Endometrium (tissue), 2 donors: ENCODE measurements around the gene TUBA3D.
"Not testable (repeated sequence)": the region's sequence is repeated elsewhere in the genome, so short reads cannot be mapped to it uniquely, and the experiment has no call there.

ENCODE experiments used
- FAIRE-seq: peaks from 2 replicates; lab custom pipeline; 2012; peaks lifted over from hg19 to GRCh38; lab: Jason Lieb, UNC
- donor health status: control.
- donor health status: control.

TUBA3D gene

GRCh38 chr2:131475831-131476230 lies at the start of gene TUBA3D:
TSS of gene TUBA3D (plus strand) at chr2:131476119. CDS start at chr2:131476200, 81 bp downstream.
- FAIRE-seq: no peak

DNA sequence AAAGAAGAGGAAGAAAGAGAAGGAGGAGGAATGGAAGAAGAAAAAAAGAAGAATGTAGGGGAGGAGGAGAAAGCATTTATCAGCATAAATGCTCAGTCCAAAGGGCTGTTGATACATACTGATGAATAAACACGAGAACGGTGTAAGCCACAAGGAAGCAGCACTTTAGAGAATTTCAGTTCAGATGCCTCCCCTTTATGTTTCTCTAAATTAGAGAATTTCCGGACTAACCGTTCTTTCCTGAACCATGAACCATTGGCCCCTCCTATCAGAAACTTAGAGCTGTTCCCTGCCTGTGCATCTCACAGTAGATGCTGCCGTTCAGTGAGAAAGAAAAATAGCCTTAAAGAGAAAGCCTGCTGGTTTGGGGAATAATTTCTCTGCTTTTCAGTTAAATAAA lies 49.2 kb upstream of the TUBA3D start:
- FAIRE-seq: no peak

DNA sequence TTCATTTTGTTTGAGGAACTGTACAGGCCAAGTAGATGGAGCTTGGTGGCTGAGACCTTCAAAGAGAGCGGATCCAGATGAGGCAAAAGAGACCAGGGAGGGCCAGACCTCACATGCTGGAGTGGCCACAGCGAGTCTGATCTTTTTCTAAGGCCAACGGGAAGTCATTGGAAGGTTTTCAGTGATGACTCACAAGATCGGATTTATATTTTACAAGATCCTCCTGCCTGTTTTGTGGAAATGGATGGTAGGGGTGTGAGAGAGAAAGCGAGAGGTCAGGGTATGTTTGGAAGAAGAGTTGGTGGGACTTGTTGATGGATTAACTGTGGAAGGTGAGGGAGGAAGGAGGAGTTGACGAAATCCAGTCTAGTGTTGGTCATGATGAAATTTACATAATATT lies 44.6 kb upstream of the TUBA3D start:
- peak; percentile 37 for FAIRE-seq

DNA sequence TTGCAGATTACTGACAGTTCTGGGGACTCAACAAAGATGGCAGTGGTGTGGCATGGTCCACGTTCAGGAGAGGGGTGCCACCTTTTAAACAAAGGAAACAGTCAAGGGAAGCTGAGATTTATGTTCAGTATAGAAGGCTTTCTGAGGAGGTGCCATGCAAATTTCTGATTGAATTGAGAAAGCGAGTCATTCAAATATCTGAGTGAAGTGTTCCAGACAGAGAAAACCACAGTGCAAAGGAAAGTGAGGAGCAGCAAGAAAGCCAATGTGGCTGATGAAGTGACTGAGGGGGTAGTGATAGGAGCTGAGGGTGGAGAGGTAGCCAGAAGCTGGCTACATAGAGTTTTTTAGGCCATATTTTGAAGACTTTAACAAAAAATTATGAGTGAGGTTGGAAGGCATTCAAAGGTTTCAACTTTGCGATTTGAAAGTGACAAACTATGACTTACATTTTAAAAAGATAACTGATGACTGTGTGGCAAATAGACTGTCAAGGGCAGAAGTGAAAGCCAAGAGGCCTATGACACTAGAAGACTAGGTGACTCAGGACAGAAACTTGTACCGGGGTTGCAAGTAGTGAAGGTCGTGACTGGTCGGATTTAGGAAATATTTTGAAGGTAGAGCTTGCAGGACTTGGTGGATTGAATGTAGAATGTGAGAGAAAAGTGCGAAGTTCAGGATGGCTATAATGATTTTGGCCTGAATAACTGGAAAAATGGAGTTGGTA lies 35.0 kb upstream of the TUBA3D start:
- FAIRE-seq: not testable (repeated sequence)

DNA sequence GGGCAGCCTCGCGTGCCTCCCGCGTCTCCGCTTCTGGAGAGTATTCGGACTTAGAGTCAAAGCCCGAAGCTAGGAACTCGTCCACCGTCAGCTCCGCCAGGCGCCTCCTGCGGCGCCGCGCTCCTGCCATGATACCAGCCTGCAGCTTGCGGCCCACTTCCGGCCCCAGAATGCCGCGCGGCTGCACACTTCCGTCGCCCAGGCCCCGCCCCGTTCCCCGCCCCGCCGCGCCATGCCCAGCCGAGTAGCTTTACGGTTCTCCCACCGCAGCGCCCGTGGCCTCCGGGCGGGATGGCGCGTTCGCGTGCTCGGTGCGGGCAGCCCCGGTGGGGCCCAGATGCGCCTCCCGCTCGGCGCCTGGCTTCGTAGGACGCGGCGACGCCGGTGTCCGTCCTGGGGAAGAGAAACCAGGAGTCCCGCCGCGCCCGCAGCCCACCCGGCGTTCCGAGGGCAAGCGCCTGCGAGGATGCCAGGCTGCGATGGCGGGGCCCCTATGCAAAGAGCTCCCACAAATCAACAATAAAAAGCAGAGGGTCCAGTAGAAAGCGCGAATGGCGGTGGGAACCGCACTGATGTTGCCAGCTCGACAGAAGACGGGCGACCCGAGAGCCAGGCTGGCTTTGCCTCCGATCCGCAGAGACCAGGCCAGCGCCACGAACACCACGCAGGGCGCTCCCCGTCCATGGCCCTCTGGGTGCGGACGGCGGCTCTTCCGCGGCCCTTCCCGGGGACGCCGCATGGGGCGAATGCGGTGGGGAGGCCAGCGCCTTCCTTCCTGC lies 31.0 kb upstream of the TUBA3D start:
- FAIRE-seq: not testable (repeated sequence)

- FAIRE-seq: not testable (repeated sequence)
Observed at GRCh38 chr2:131445515-131445797, 30.5 kb upstream of the TUBA3D start.

GRCh38 chr2:131445896-131446295 lies 30.0 kb upstream of the TUBA3D start:
- FAIRE-seq: no peak

DNA sequence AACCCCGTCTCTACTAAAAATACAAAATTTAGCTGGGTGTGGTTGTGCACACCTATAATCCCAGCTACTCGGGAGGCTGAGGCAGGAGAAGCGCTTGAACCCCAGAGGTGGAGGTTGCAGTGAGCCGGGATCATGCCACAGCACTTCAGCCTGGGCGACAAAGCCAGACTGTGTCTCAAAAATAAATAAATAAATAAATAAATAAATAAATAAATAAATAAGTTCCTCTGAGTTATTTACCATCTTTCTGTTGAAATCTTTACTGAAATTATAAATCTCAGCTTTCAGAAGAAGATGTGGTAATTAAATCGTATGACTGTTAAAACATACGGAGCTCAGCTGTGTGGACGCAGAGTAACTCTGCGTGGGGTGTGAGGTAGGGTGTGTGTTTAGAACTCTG lies 27.9 kb upstream of the TUBA3D start:
- FAIRE-seq: not testable (repeated sequence)

DNA sequence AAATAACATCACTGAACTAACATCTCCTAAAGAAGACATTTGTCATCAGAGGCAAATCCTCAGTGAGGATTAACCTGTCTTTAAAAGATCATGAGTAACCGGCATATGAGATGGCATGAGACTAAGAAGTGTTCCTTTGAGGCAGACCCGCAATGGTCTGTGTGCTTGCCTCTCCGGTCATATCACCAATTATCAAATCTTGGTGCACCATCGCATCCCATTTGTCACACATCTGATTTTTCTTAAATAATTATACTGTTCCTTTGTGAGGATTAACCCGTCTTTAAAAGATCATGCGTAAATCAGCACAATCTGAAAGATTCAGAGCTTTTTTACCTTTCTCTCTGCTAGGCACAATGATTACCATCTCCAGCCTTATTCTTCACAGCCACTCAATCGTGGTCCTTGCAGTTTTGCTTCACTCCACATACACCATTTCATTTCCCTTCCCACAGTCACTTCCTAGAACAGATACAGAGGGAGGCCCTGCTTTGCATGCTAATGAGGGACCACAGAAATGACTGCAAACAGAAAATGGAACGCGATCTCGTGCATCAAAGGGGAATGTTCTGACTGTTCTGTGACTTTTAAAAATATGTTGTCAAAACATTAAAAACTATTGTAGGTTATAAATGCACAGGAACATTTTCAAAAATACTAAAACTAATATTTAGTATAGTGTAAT lies 24.5 kb upstream of the TUBA3D start:
- FAIRE-seq: not testable (repeated sequence)

DNA sequence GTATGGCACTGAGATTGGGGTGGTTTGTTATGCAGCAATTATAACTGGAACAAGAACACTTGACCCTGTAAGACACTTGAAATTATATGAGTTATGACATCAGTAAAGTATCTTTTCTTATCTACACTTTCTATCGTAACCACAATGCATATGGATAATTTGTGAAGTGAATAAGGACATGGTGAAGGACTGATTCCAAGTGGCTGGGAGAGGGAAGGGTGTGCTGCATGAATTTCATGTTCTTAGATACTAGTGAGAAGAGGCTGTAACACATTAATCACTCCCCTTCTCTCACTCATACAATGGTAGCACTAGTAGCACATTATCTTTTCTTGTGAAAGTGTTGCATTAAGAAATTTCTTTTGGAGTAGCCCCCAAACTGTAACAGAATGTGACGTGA lies 21.0 kb upstream of the TUBA3D start:
- FAIRE-seq: not testable (repeated sequence)

DNA sequence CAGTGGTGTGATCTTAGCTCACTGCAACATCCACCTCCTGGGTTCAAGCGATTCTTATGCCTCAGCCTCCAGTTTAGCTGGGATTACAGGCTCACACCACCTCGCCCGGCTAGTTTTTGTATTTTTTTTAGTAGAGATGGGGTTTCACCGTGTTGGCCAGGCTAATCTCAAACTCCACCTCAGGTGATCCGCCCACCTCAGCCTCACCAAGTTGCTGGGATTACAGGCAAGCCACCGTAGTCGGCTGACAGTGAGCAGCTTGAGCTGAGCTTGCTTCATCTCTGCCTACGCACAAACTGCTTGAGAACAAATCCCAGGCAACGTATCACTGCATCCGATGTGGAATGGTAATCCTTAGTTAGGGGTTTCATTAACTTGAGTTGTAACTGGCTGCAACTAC lies 8.2 kb upstream of the TUBA3D start:
- not testable (repeated sequence) for FAIRE-seq

DNA sequence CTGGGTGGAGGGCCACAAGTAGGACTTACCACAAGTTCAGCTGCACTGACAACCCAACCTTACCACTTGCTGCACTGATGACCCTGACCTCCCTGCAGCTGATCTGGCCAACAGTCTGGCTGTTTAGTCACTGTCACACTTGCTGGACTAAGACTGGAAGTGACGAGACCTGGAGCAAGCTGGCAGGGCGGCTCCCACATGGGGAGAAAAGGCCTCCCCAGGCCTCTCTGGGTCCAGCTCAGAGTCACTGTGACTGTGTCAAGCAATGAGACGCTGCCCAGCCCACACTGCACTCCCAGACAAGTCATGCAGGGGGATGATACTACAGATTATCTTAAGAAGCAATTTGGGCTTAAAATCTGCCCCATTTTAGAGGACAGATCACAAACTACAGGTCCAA lies 5.0 kb upstream of the TUBA3D start:
- FAIRE-seq: not testable (repeated sequence)

- FAIRE-seq: not testable (repeated sequence)
Observed at GRCh38 chr2:131471624-131472023, 4.3 kb upstream of the TUBA3D start.

DNA sequence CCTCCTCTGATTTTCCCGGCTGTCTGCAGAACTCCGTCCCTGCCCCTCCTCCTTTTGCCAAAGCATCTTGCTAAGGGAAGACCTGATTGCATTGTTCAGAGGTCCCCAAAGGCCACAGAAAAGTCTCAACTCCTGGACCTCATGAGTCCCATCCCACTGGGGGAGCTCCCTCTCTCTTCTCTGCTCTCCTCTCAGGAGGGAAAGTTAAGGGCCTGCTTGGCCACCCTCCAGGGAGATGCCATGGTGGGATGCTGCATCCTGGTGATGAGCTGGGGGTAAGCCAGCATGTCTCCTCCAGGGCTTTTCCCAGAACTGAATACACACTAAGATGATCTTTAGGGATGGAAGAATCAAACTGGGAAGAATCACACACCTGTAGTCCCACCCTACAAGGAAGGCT lies 2.7 kb upstream of the TUBA3D start:
- not testable (repeated sequence) for FAIRE-seq

DNA sequence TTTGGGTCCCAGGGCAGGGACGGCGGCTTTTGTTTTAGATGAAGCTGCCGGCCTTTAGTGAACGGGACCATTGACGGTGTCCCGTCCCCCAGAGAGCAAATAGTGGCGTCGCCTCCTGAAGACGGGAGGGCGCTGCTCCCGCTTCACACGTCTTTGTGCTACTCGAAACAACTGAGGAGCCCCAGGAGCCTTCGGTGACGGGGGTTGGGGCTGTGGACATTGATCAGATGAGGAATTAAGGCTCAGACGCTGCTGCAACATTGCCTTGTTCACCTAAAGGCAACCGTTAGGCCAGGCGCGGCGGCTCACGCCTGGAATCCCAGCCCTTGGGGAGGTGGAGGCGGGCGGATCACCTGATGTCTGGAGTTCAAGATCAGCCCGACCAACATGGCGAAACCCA lies 444 bp downstream of the TUBA3D start:
- FAIRE-seq: not testable (repeated sequence)

- not testable (repeated sequence) for FAIRE-seq
Observed at GRCh38 chr2:131477227-131477626, 1.3 kb downstream of the TUBA3D start.

DNA sequence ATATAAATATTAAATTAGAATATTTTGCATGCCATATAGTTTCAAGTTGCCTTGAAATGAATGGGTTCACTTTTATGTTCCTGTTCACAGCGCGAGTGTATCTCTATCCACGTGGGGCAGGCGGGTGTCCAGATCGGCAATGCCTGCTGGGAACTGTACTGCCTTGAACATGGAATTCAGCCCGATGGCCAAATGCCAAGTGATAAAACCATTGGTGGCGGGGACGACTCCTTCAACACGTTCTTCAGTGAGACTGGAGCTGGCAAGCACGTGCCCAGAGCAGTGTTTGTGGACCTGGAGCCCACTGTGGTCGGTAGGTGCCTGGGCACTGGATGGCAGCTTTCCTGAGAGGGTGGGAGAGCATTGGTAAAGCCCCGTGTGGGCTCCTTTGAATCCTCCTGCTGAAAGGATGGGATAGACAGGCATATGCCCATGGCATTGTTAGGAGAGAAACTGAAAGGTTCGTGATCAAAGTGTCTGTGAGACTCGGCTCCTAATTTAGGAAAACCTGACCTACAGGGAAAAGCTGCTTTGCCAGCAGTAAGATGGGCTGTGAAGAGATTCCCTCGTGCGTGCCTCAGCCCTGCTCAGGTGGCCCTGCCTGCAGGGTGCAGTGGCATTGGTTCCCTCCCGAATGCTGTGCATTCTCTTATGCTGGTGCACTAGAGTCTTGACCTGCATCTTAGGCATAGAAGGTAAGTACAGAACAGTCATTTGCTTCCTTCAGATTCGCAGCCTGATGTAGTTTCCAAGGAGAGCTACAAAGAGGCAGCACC lies 2.3 kb downstream of the TUBA3D start:
- FAIRE-seq: not testable (repeated sequence)

GRCh38 chr2:131478850-131479461 lies 3.0 kb downstream of the TUBA3D start:
- FAIRE-seq: peak; percentile 69

- FAIRE-seq: not testable (repeated sequence)
Observed at GRCh38 chr2:131480351-131480750, 4.4 kb downstream of the TUBA3D start.

GRCh38 chr2:131482506-131483155 lies 6.7 kb downstream of the TUBA3D start:
- not testable (repeated sequence) for FAIRE-seq
